Loucy (cell line): ENCODE measurements around the gene ZNRF2.

Experiments used
- H2AFZ ChIP-seq: fragments of 200-600 bp; sonication (generic); 2 replicates; pipeline ENCODE4 v1.6.0; 2016; ENCODE audit warnings: antibody characterized with exemption, mild to moderate bottlenecking, low read length, moderate library complexity
- H3F3A ChIP-seq: fragments of 200-600 bp; 2 replicates; pipeline ENCODE4 v1.6.0; 2016; ENCODE audit warnings: antibody characterized with exemption, low read depth, mild to moderate bottlenecking
- H3K27me3 ChIP-seq: fragments of 200-600 bp; sonication (generic); 2 replicates; pipeline ENCODE4 v1.6.1; 2014; ENCODE audit warnings: low read length, mild to moderate bottlenecking; ENCODE audit not compliant: insufficient read depth, poor library complexity, severe bottlenecking
- H3K36me3 ChIP-seq: fragments of 200-600 bp; sonication (generic); 2 replicates; pipeline ENCODE4 v1.6.1; 2016; ENCODE audit warnings: low read length; ENCODE audit not compliant: insufficient read depth
- H3K4me1 ChIP-seq: fragments of 200-600 bp; sonication (generic); 2 replicates; pipeline ENCODE4 v1.5.1; 2014; ENCODE audit warnings: low read length, mild to moderate bottlenecking; ENCODE audit not compliant: insufficient read depth, poor library complexity, severe bottlenecking
- H3K4me2 ChIP-seq: fragments of 200-600 bp; sonication (generic); 2 replicates; pipeline ENCODE4 v1.6.0; 2014; ENCODE audit warnings: antibody characterized with exemption, low read length, low read depth, mild to moderate bottlenecking; ENCODE audit not compliant: poor library complexity, severe bottlenecking
- H3K4me3 ChIP-seq: fragments of 200-600 bp; sonication (generic); 2 replicates; pipeline ENCODE4 v1.5.1; 2014; ENCODE audit warnings: low read length, mild to moderate bottlenecking, mixed read lengths; ENCODE audit not compliant: poor library complexity, severe bottlenecking
- H3K79me2 ChIP-seq: fragments of 200-600 bp; sonication (generic); 2 replicates; pipeline ENCODE4 v1.6.1; 2014; ENCODE audit warnings: low read length; ENCODE audit not compliant: insufficient read depth
- H3K9ac ChIP-seq: fragments of 200-600 bp; sonication (generic); 2 replicates; pipeline ENCODE4 v1.6.0; 2014; ENCODE audit warnings: mild to moderate bottlenecking, low read depth, low read length, moderate library complexity; ENCODE audit not compliant: poor library complexity, severe bottlenecking
- H3K9me2 ChIP-seq: fragments of 200-600 bp; sonication (generic); replicated peaks from 2 replicates; pipeline ENCODE4 v1.6.1; 2016; ENCODE audit warnings: low read depth, low read length, mixed read lengths
- H3K9me3 ChIP-seq: fragments of 200-600 bp; sonication (generic); 2 replicates; pipeline ENCODE4 v1.6.1; 2014; ENCODE audit warnings: mild to moderate bottlenecking, antibody characterized with exemption, low read length, low read depth; ENCODE audit not compliant: insufficient read depth
- H4K20me1 ChIP-seq: fragments of 200-600 bp; sonication (generic); 2 replicates; pipeline ENCODE4 v1.6.0; 2014; ENCODE audit warnings: antibody characterized with exemption, low read length, mild to moderate bottlenecking; ENCODE audit not compliant: insufficient read depth, poor library complexity, severe bottlenecking
- EZH2phosphoT487 ChIP-seq: fragments of 200-600 bp; IDR thresholded peaks from 2 replicates; pipeline ENCODE4 v1.6.1; 2018; ENCODE audit warnings: antibody characterized with exemption, mild to moderate bottlenecking, moderate library complexity, borderline replicate concordance
- TF ChIP-seq, protein P1 (sequence below): fragments of 200-600 bp; sonication (generic); conservative IDR thresholded peaks from 2 replicates; pipeline ENCODE4 v1.5.1; 2014; ENCODE audit warnings: mild to moderate bottlenecking, antibody characterized with exemption, low read length

ZNRF2 gene

GRCh38 chr7:30245913-30246312, 38.5 kb upstream of the ZNRF2 start:
- TF ChIP-seq, protein P1, sequence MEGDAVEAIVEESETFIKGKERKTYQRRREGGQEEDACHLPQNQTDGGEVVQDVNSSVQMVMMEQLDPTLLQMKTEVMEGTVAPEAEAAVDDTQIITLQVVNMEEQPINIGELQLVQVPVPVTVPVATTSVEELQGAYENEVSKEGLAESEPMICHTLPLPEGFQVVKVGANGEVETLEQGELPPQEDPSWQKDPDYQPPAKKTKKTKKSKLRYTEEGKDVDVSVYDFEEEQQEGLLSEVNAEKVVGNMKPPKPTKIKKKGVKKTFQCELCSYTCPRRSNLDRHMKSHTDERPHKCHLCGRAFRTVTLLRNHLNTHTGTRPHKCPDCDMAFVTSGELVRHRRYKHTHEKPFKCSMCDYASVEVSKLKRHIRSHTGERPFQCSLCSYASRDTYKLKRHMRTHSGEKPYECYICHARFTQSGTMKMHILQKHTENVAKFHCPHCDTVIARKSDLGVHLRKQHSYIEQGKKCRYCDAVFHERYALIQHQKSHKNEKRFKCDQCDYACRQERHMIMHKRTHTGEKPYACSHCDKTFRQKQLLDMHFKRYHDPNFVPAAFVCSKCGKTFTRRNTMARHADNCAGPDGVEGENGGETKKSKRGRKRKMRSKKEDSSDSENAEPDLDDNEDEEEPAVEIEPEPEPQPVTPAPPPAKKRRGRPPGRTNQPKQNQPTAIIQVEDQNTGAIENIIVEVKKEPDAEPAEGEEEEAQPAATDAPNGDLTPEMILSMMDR: no peak
- no peak for TF ChIP-seq EZH2phosphoT487
- Histone ChIP-seq H4K20me1 (no peaks in the 10 kb centered on the region), H3K4me1 (peaks cover 5% of the 10 kb centered on the region), H3F3A (no peaks in the 10 kb centered on the region), H3K36me3 (no peaks in the 10 kb centered on the region), H3K4me3 (no peak overlapping the region), H2AFZ (no peak overlapping the region), H3K9me3 (no peaks in the 10 kb centered on the region), H3K4me2 (no peak overlapping the region), H3K9me2 (no peaks in the 10 kb centered on the region), H3K79me2 (no peaks in the 10 kb centered on the region), H3K9ac (no peak overlapping the region), H3K27me3 (no peaks in the 10 kb centered on the region)

DNA sequence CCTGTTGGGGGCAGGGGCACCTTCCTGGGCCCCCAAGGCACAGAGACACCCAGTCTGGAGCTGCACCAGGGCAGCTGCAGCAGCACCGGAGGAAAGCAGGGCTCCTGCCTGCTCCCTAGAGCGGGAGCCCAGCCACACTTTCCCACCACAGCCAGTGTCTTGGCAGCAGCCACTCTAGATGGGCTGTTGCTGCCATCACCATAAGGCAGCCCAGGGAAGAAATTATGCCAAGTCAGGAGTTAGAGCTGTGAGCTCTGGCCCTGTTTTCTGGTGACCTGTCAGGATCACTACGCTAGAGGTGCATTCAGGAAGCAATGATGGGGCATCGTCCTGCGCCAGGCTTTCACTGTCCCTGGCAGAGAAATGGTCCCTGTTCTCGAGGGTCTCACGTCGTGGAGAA, 38.0 kb upstream of the ZNRF2 start:
- no peaks in the 10 kb centered on the region for H3K9me3 ChIP-seq
- H3F3A ChIP-seq: no peaks in the 10 kb centered on the region
- H3K4me2 ChIP-seq: no peak overlapping the region
- H3K79me2 ChIP-seq: no peaks in the 10 kb centered on the region
- no peaks in the 10 kb centered on the region for H3K9me2 ChIP-seq
- TF ChIP-seq, protein P1: no peak
- no peak for TF ChIP-seq EZH2phosphoT487
- no peaks in the 10 kb centered on the region for H3K36me3 ChIP-seq
- no peaks in the 10 kb centered on the region for H4K20me1 ChIP-seq
- H3K4me3 ChIP-seq: no peak overlapping the region
- H3K27me3 ChIP-seq: no peaks in the 10 kb centered on the region
- peaks cover 5% of the 10 kb centered on the region for H3K4me1 ChIP-seq
- no peak overlapping the region for H2AFZ ChIP-seq
- no peak overlapping the region for H3K9ac ChIP-seq

DNA sequence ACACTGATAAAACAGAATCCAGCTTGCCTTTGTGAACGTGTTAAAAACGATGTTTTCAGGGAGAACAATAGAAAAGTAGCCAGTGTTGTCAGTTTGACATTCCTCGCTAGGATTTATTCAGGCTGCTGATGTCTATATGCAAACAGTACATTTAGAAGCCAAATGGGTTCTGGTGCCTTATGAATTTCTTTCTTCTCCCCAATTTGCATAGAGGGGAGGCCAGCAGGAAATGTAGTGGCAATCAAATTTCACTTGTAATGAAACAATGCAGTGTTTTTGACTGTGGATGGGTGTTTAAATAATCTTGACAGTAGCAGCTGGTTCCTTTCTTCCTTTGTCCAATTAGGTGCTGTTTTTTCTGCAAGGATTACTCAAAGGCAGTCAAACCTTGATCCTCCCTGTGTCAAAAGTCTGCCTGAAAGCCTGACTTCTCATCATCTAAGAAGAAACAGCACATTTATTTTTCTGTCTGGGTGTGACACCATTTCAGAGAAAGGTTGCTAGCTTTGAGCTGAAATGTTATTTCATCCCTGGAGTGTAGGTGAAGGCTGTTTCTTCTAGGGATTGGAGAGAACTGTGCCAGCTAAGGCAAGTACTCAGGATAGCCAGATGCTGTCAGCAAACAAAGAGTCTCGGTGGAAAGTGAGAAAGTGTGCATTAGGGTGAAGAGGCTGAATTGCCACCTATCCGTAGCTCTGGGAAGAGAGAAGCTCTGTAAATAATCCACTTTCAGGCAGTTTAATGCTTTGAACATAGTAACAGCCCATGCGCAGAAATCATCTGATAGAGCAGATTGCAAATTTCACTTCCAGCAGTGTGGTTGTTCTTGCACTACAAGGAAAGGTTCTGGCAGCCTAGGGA, 36.6 kb upstream of the ZNRF2 start:
- Histone ChIP-seq H3K4me1 (peaks cover 5% of the 10 kb centered on the region), H4K20me1 (no peaks in the 10 kb centered on the region), H3K36me3 (no peaks in the 10 kb centered on the region), H3K9me2 (no peaks in the 10 kb centered on the region), H3K4me3 (no peak overlapping the region), H2AFZ (no peak overlapping the region), H3K27me3 (no peaks in the 10 kb centered on the region), H3K4me2 (no peak overlapping the region), H3K9me3 (no peaks in the 10 kb centered on the region), H3F3A (no peaks in the 10 kb centered on the region), H3K79me2 (no peaks in the 10 kb centered on the region), H3K9ac (no peak overlapping the region)
- TF ChIP-seq EZH2phosphoT487: no peak
- TF ChIP-seq, protein P1: no peak
